Liver (tissue), 3 donors: ENCODE results near the gene CEL.

Source experiments
- FOXA1 ChIP-seq: IDR thresholded peaks from 2 replicates; pipeline ENCODE4 v1.6.1; 2016; ENCODE audit warnings: antibody characterized with exemption
- GABPA ChIP-seq, 2 donors: IDR thresholded peaks in 1 of 2; conservative IDR thresholded peaks in 1 of 2; 2 replicates each; pipeline ENCODE4 v1.6.1; 2016; ENCODE audit warnings: antibody characterized with exemption in 2 of 2, mild to moderate bottlenecking in 1 of 2, moderate library complexity in 1 of 2
- RAD21 ChIP-seq, 2 donors: IDR thresholded peaks; 2 replicates each; pipeline ENCODE4 v1.6.1; 2016; ENCODE audit warnings: antibody characterized with exemption in 2 of 2, mild to moderate bottlenecking in 2 of 2
- SP1 ChIP-seq: IDR thresholded peaks from 2 replicates; pipeline ENCODE4 v1.6.1; 2018; ENCODE audit warnings: antibody characterized with exemption, mild to moderate bottlenecking
- YY1 ChIP-seq: IDR thresholded peaks from 2 replicates; pipeline ENCODE4 v1.6.1; 2016; ENCODE audit warnings: antibody characterized with exemption, mild to moderate bottlenecking
- TF ChIP-seq, protein P1 (sequence below): fragments of 150-350 bp; IDR thresholded peaks from 2 replicates; pipeline ENCODE4 v1.5.1; 2017; ENCODE audit warnings: improper control_type of control experiment, low read depth, low read length; ENCODE audit not compliant: missing input control
- TF ChIP-seq, protein P2 (sequence below): IDR thresholded peaks from 2 replicates; pipeline ENCODE4 v1.6.1; 2016; ENCODE audit warnings: antibody characterized with exemption
- TF ChIP-seq, protein P3 (sequence below): IDR thresholded peaks from 2 replicates; pipeline ENCODE4 v1.6.1; 2016; ENCODE audit warnings: antibody characterized with exemption, mild to moderate bottlenecking
- donor health status: healthy.
- donor health status: healthy.

DNA sequence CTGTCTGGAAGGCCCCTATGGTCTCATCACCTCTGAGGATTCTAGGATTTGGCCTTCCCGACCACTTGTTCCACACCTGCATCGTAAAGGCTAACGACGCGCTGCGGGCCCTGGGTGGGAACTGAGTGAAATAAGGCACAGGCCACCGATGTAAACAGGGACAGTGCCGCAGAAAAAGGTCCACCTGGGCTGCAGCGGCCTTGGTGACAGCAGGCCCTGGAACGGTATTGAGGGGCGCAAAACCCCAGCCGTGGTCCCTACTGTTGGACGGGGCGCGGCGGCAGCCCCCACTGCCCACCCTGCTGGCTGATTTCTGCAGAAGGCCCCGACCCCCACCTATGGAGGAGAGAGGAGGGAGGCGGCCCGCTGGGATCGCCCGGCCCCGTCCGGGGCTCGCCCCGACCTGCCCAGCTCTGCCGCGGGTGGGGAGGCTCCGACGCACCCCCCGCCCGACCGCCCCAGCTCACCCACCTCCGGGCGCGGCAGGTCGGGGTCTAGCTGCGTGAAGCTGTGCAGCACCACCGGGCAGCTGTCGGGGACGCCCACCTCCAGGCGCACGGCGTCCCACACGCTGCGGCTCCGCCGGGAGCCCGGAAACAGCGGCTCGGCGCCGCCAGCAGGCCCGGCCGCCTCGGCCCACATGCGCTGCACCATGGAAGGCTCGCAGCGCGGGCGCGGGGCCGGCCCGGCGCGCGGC is 58.9 kb downstream of the CEL start:
- TF ChIP-seq, protein P1, sequence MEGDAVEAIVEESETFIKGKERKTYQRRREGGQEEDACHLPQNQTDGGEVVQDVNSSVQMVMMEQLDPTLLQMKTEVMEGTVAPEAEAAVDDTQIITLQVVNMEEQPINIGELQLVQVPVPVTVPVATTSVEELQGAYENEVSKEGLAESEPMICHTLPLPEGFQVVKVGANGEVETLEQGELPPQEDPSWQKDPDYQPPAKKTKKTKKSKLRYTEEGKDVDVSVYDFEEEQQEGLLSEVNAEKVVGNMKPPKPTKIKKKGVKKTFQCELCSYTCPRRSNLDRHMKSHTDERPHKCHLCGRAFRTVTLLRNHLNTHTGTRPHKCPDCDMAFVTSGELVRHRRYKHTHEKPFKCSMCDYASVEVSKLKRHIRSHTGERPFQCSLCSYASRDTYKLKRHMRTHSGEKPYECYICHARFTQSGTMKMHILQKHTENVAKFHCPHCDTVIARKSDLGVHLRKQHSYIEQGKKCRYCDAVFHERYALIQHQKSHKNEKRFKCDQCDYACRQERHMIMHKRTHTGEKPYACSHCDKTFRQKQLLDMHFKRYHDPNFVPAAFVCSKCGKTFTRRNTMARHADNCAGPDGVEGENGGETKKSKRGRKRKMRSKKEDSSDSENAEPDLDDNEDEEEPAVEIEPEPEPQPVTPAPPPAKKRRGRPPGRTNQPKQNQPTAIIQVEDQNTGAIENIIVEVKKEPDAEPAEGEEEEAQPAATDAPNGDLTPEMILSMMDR, result no peak
- TF ChIP-seq GABPA (IDR thresholded peaks at IDR 0.05 in 1 of 2, conservative IDR thresholded peaks at IDR 0.05 in 1 of 2) (no peak), RAD21 (IDR thresholded peaks at IDR 0.05) (no peak), YY1 (no peak), SP1 (no peak), FOXA1 (no peak)
- TF ChIP-seq, protein P2, sequence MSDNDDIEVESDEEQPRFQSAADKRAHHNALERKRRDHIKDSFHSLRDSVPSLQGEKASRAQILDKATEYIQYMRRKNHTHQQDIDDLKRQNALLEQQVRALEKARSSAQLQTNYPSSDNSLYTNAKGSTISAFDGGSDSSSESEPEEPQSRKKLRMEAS, result no peak
- TF ChIP-seq, protein P3, sequence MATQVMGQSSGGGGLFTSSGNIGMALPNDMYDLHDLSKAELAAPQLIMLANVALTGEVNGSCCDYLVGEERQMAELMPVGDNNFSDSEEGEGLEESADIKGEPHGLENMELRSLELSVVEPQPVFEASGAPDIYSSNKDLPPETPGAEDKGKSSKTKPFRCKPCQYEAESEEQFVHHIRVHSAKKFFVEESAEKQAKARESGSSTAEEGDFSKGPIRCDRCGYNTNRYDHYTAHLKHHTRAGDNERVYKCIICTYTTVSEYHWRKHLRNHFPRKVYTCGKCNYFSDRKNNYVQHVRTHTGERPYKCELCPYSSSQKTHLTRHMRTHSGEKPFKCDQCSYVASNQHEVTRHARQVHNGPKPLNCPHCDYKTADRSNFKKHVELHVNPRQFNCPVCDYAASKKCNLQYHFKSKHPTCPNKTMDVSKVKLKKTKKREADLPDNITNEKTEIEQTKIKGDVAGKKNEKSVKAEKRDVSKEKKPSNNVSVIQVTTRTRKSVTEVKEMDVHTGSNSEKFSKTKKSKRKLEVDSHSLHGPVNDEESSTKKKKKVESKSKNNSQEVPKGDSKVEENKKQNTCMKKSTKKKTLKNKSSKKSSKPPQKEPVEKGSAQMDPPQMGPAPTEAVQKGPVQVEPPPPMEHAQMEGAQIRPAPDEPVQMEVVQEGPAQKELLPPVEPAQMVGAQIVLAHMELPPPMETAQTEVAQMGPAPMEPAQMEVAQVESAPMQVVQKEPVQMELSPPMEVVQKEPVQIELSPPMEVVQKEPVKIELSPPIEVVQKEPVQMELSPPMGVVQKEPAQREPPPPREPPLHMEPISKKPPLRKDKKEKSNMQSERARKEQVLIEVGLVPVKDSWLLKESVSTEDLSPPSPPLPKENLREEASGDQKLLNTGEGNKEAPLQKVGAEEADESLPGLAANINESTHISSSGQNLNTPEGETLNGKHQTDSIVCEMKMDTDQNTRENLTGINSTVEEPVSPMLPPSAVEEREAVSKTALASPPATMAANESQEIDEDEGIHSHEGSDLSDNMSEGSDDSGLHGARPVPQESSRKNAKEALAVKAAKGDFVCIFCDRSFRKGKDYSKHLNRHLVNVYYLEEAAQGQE, result no peak
